ENCODE results near the gene OR10J4. TPM values are rescaled to one million over a fixed set of nuclear protein-coding genes. Genes with fewer than 3 reads are reported as not detected.
"Not testable (repeated sequence)": the region's sequence is repeated elsewhere in the genome, so short reads cannot be mapped to it uniquely, and the experiment has no call there.

Gene OR10J4
- total RNA-seq, 2 donors from 2014 or later = not detected

- TF ChIP-seq POLR2A (IDR thresholded peaks at IDR 0.05) (no peak), POLR2AphosphoS5 (IDR thresholded peaks at IDR 0.05) (no peak), CTCF (IDR thresholded peaks at IDR 0.05) (no peak)
- no peak for DNase-seq (ENCODE audit: low spot score)
- no peak overlapping the region for H3K27ac ChIP-seq
- no peaks in the 10 kb centered on the region for H3K4me1 ChIP-seq (replicated peaks)
- no peak overlapping the region for H3K4me3 ChIP-seq
- intact Hi-C loops (cut with DNase I) = no loop called here
- H3K9me3 ChIP-seq = no peaks in the 10 kb centered on the region
- WGBS = 70% methylated on average over 2 of the region's 2 CpGs
- no peaks in the 10 kb centered on the region for H3K27me3 ChIP-seq (replicated peaks; ENCODE audit: insufficient read depth)
- no peaks in the 10 kb centered on the region for H3K36me3 ChIP-seq
These were observed 10.4 kb downstream of the OR10J4 start for GRCh38 chr1:159442428-159442827.

- WGBS = 58% methylated on average over 4 of the region's 4 CpGs
- no peaks in the 10 kb centered on the region for H3K9me3 ChIP-seq
- no peaks in the 10 kb centered on the region for H3K4me1 ChIP-seq (replicated peaks)
- no peak overlapping the region for H3K27ac ChIP-seq
- no peaks in the 10 kb centered on the region for H3K27me3 ChIP-seq (replicated peaks; ENCODE audit: insufficient read depth)
- TF ChIP-seq POLR2A (IDR thresholded peaks at IDR 0.05) = no peak
- TF ChIP-seq POLR2AphosphoS5 (IDR thresholded peaks at IDR 0.05) = no peak
- no peak for TF ChIP-seq CTCF (IDR thresholded peaks at IDR 0.05)
- H3K36me3 ChIP-seq = no peaks in the 10 kb centered on the region
- intact Hi-C loops (cut with DNase I) = no loop called here
- no peak overlapping the region for H3K4me3 ChIP-seq
- DNase-seq (ENCODE audit: low spot score) = no peak
These were observed 11.2 kb downstream of the OR10J4 start for GRCh38 chr1:159443066-159443750.

GRCh38 chr1:159444511-159444910, 12.5 kb downstream of the OR10J4 start:
- DNase-seq (ENCODE audit: low spot score) = no peak
- no peaks in the 10 kb centered on the region for H3K4me1 ChIP-seq (replicated peaks)
- no peaks in the 10 kb centered on the region for H3K9me3 ChIP-seq
- no peak overlapping the region for H3K27ac ChIP-seq
- no peak overlapping the region for H3K4me3 ChIP-seq
- intact Hi-C loops (cut with DNase I) = no loop called here
- H3K36me3 ChIP-seq = no peaks in the 10 kb centered on the region
- TF ChIP-seq POLR2A (IDR thresholded peaks at IDR 0.05) = no peak
- TF ChIP-seq POLR2AphosphoS5 (IDR thresholded peaks at IDR 0.05) = no peak
- TF ChIP-seq CTCF (IDR thresholded peaks at IDR 0.05) = no peak
- H3K27me3 ChIP-seq (replicated peaks; ENCODE audit: insufficient read depth) = no peaks in the 10 kb centered on the region

- Histone ChIP-seq H3K27me3 (replicated peaks; ENCODE audit: insufficient read depth) (no peaks in the 10 kb centered on the region), H3K4me3 (no peak overlapping the region), H3K27ac (no peak overlapping the region), H3K36me3 (no peaks in the 10 kb centered on the region), H3K9me3 (no peaks in the 10 kb centered on the region), H3K4me1 (replicated peaks) (no peaks in the 10 kb centered on the region)
- intact Hi-C loops (cut with DNase I) = no loop called here
- DNase-seq (ENCODE audit: low spot score) = no peak
- no peak for TF ChIP-seq CTCF (IDR thresholded peaks at IDR 0.05)
- TF ChIP-seq POLR2A (IDR thresholded peaks at IDR 0.05) = no peak
- TF ChIP-seq POLR2AphosphoS5 (IDR thresholded peaks at IDR 0.05) = no peak
- 76% methylated on average over 1 of the region's 1 CpG for WGBS
These were observed 16.2 kb downstream of the OR10J4 start for GRCh38 chr1:159448181-159448580.

- intact Hi-C loops (cut with DNase I); H3K36me3 ChIP-seq; DNase-seq (ENCODE audit: low spot score); H3K4me1 ChIP-seq (replicated peaks); H3K27ac ChIP-seq; H3K27me3 ChIP-seq (replicated peaks; ENCODE audit: insufficient read depth); H3K9me3 ChIP-seq; H3K4me3 ChIP-seq: not testable (repeated sequence)
- 89% methylated on average over 7 of the region's 23 CpGs for WGBS
These were observed 17.6 kb downstream of the OR10J4 start for GRCh38 chr1:159449605-159450004.

Data from prostate gland (tissue), 2 donors.